PC-9 (cell line): ENCODE data around the gene CAPN7. TPM values are rescaled to one million over a fixed set of nuclear protein-coding genes. Genes with fewer than 3 reads are reported as not detected.

Experiments
- BruUV-seq: library from RNA; stranded (reverse); fragments of 400-500 nt; replicated peaks from 2 replicates; lab custom pipeline; 2021; lab: Mats Ljungman, UMichigan
- CTCF ChIA-PET: fragments of 300-600 bp; sonication (Branson Sonifier 250); formaldehyde crosslinking; loops from one replicate; lab custom pipeline; 2022; ENCODE audit warnings: antibody characterized with exemption; lab: Charles Lee
- POLR2A ChIA-PET: fragments of 300-600 bp; sonication (Branson Sonifier 250); formaldehyde crosslinking; loops from one replicate; lab custom pipeline; 2022; ENCODE audit warnings: antibody characterized with exemption; ENCODE audit not compliant: unreplicated experiment; lab: Charles Lee
- DNase-seq, 2 experiments: peaks; one replicate each; pipeline versions ENCODE4 v3.0.0 to v3.0.0-alpha.2; 2015 to 2022; ENCODE audit warnings: mixed read lengths in 1 of 2
- H2AFZ ChIP-seq: fragments of 200-600 bp; sonication (generic); 2 replicates; pipeline ENCODE4 v1.8.1; 2017; ENCODE audit warnings: antibody characterized with exemption
- H3F3A ChIP-seq: fragments of 200-600 bp; sonication (generic); 2 replicates; pipeline ENCODE4 v1.8.1; 2017; ENCODE audit warnings: antibody characterized with exemption, mild to moderate bottlenecking, low read depth; ENCODE audit not compliant: insufficient read depth
- H3K27ac ChIP-seq: fragments of 200-600 bp; sonication (generic); 2 replicates; pipeline ENCODE4 v1.6.1; 2016; ENCODE audit warnings: mixed run types
- H3K27me3 ChIP-seq: fragments of 200-600 bp; sonication (generic); 2 replicates; pipeline ENCODE4 v1.6.1; 2016; ENCODE audit warnings: low read depth, mixed run types; ENCODE audit not compliant: insufficient read depth
- H3K36me3 ChIP-seq: fragments of 200-600 bp; sonication (generic); 2 replicates; pipeline ENCODE4 v1.6.1; 2016; ENCODE audit warnings: low read depth, mixed run types
- H3K4me1 ChIP-seq: fragments of 200-600 bp; sonication (generic); replicated peaks from 2 replicates; pipeline ENCODE4 v1.6.1; 2016; ENCODE audit warnings: mixed run types; ENCODE audit not compliant: insufficient read depth
- H3K4me2 ChIP-seq: fragments of 200-600 bp; sonication (generic); 2 replicates; pipeline ENCODE4 v1.6.1; 2017; ENCODE audit warnings: mixed run types
- H3K4me3 ChIP-seq: fragments of 200-600 bp; sonication (generic); 2 replicates; pipeline ENCODE4 v1.6.1; 2016; ENCODE audit warnings: mixed run types
- H3K79me2 ChIP-seq: fragments of 200-600 bp; sonication (generic); 2 replicates; pipeline ENCODE4 v1.6.1; 2017; ENCODE audit warnings: low read depth, mixed run types
- H3K9me2 ChIP-seq: fragments of 200-600 bp; sonication (generic); 2 replicates; pipeline ENCODE4 v1.8.1; 2017; ENCODE audit warnings: mild to moderate bottlenecking; ENCODE audit not compliant: insufficient read depth
- H3K9me3 ChIP-seq: fragments of 200-600 bp; sonication (generic); 2 replicates; pipeline ENCODE4 v1.8.1; 2016; ENCODE audit warnings: low read depth; ENCODE audit not compliant: insufficient read depth
- H4K20me1 ChIP-seq: fragments of 200-600 bp; sonication (generic); 2 replicates; pipeline ENCODE4 v1.8.1; 2017; ENCODE audit not compliant: insufficient read depth
- EZH2 ChIP-seq: fragments of 200-600 bp; sonication (generic); IDR thresholded peaks from 2 replicates; pipeline ENCODE4 v1.8.0; 2017; ENCODE audit warnings: antibody characterized with exemption, low read depth
- intact Hi-C: fragments of 100-400 bp; cut with micrococcal nuclease; formaldehyde crosslinking; loops from one replicate; pipeline ENCODE4 v1.10.0; 2022; ENCODE audit not compliant: unreplicated experiment
- total RNA-seq: library from RNA; stranded (reverse); gene quantifications from 2 replicates; pipeline ENCODE4 v1.2.3, GENCODE V29; 2021
- TF ChIP-seq, protein P1 (sequence below): fragments of 200-600 bp; sonication (generic); conservative IDR thresholded peaks from 2 replicates; pipeline ENCODE4 v1.6.1; 2017; ENCODE audit warnings: mixed run types, antibody characterized with exemption, mild to moderate bottlenecking, moderate library complexity

Gene CAPN7
- total RNA-seq, 1 experiment from 2014 or later, result 28.5 TPM

DNA sequence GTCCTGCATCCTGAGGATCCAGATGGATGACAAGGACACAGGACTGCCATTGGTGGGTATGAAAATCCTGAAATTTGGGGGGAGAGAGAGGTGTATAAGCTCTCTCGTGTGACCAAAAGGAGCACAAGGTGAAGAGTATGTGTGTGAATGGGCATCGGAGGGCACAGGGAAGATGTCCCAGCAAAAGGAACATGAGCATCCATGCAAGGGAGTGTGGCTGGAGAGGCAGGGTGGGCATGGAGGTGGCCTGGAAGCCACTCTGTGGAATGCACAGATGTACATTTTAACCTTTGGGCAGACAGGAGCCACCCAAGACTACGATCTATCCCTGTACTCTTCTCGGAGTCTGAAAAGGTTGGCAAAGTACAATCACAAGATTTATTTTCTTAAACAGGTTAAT is 54.5 kb downstream of the CAPN7 start:
- H3K36me3 ChIP-seq, result peaks cover 19% of the 10 kb centered on the region; the same call in 1 of the 2 replicates

DNA sequence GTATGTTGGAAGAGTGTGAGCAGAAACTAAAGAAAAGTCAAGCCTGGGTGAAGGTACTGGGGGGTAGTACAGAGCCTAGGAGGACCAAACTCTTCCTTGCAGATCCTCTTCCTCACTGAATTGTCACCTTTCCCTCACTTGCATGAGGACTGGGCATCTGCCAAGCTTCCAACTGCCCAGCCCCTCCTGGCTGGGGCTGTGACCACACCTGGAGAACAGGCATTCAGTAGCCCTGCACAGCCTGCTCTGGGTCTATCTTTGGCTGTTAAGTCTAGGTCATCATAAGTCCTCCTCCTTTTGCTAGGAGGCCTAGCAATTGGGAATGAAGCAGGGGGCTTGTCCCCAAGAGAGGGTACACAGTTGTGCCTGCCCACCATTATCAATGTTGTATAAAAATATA is 55.2 kb downstream of the CAPN7 start:
- Histone ChIP-seq H3K27ac (no peak overlapping the region), H3K4me3 (no peak overlapping the region), H3K9me3 (no peaks in the 10 kb centered on the region), H3K36me3 (peaks cover 19% of the 10 kb centered on the region; the same call in 1 of the 2 replicates), H3K4me2 (no peak overlapping the region), H3K4me1 (no peaks in the 10 kb centered on the region), H3K79me2 (no peaks in the 10 kb centered on the region), H3K9me2 (no peaks in the 10 kb centered on the region), H4K20me1 (0 out of 2 replicates have a peak, but pooled peaks cover 4% of the 10 kb centered on the region), H3K27me3 (no peaks in the 10 kb centered on the region), H2AFZ (no peak overlapping the region), H3F3A (peaks cover 5% of the 10 kb centered on the region; the same call in 1 of the 2 replicates)
- intact Hi-C loops, result no loop called here
- TF ChIP-seq EZH2, result no peak
- TF ChIP-seq, protein P1, sequence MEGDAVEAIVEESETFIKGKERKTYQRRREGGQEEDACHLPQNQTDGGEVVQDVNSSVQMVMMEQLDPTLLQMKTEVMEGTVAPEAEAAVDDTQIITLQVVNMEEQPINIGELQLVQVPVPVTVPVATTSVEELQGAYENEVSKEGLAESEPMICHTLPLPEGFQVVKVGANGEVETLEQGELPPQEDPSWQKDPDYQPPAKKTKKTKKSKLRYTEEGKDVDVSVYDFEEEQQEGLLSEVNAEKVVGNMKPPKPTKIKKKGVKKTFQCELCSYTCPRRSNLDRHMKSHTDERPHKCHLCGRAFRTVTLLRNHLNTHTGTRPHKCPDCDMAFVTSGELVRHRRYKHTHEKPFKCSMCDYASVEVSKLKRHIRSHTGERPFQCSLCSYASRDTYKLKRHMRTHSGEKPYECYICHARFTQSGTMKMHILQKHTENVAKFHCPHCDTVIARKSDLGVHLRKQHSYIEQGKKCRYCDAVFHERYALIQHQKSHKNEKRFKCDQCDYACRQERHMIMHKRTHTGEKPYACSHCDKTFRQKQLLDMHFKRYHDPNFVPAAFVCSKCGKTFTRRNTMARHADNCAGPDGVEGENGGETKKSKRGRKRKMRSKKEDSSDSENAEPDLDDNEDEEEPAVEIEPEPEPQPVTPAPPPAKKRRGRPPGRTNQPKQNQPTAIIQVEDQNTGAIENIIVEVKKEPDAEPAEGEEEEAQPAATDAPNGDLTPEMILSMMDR, result no peak
- DNase-seq, result no peak
- BruUV-seq, result no TSS peak
- POLR2A ChIA-PET, result no interaction called here
- CTCF ChIA-PET, result no interaction called here

More for the DNA sequence above, 54.5 kb downstream of the CAPN7 start:
- ChIA-PET CTCF (no interaction called here), POLR2A (no interaction called here)
- Histone ChIP-seq H3K27ac (no peak overlapping the region), H3K4me2 (no peak overlapping the region), H4K20me1 (peaks cover 4% of the 10 kb centered on the region; the same call in 1 of the 2 replicates), H3K79me2 (no peaks in the 10 kb centered on the region), H3K4me3 (no peak overlapping the region), H3K4me1 (no peaks in the 10 kb centered on the region), H3K9me3 (no peaks in the 10 kb centered on the region), H3F3A (peaks cover 5% of the 10 kb centered on the region; the same call in 1 of the 2 replicates), H3K9me2 (no peaks in the 10 kb centered on the region), H3K27me3 (no peaks in the 10 kb centered on the region), H2AFZ (no peak overlapping the region)
- BruUV-seq, result no TSS peak
- DNase-seq, result no peak
- intact Hi-C loops, result no loop called here
- no peak for TF ChIP-seq EZH2
- TF ChIP-seq, protein P1, result no peak

- H3K36me3 ChIP-seq, result peaks cover 15% of the 10 kb centered on the region; the same call in 1 of the 2 replicates
- ChIA-PET CTCF (no interaction called here), POLR2A (no interaction called here)
- H3K4me1 ChIP-seq, result no peaks in the 10 kb centered on the region
- intact Hi-C loops, result no loop called here
- H3K9me2 ChIP-seq, result no peaks in the 10 kb centered on the region
- BruUV-seq, result no TSS peak
- H3F3A ChIP-seq, result peaks cover 3% of the 10 kb centered on the region; the same call in 1 of the 2 replicates
- TF ChIP-seq, protein P1, result no peak
- no peak for TF ChIP-seq EZH2
- H3K27ac ChIP-seq, result no peak overlapping the region
- no peaks in the 10 kb centered on the region for H3K9me3 ChIP-seq
- H3K4me3 ChIP-seq, result no peak overlapping the region
- no peak for DNase-seq
- H4K20me1 ChIP-seq, result peaks cover 4% of the 10 kb centered on the region; the same call in 1 of the 2 replicates
- no peak overlapping the region for H2AFZ ChIP-seq
- no peaks in the 10 kb centered on the region for H3K27me3 ChIP-seq
- H3K4me2 ChIP-seq, result no peak overlapping the region
- no peaks in the 10 kb centered on the region for H3K79me2 ChIP-seq
Observed at GRCh38 chr3:15262021-15262420, 56.0 kb downstream of the CAPN7 start.
